ENCODE data around the gene GABARAPL1.
"Not testable (repeated sequence)": the region's sequence is repeated elsewhere in the genome, so short reads cannot be mapped to it uniquely, and the experiment has no call there.

GABARAPL1 gene

DNA sequence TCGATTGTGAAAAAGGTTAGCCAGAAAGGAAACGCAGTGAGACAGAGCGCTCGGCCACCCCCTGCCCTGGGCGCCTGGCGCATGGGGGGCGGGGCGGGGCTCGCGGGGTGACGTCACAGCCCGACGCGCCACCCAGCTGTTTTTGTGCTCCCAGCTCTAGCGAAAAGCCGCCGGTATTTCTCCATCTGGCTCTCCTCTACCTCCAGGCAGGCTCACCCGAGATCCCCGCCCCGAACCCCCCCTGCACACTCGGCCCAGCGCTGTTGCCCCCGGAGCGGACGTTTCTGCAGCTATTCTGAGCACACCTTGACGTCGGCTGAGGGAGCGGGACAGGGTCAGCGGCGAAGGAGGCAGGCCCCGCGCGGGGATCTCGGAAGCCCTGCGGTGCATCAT is at the start of gene GABARAPL1:
Gene GABARAPL1 (plus strand): TSS at position 139 of the 393 bp plus-strand sequence. CDS start 253 bp downstream, at position 392.
- peak; percentile 42 for DNase-seq

DNA sequence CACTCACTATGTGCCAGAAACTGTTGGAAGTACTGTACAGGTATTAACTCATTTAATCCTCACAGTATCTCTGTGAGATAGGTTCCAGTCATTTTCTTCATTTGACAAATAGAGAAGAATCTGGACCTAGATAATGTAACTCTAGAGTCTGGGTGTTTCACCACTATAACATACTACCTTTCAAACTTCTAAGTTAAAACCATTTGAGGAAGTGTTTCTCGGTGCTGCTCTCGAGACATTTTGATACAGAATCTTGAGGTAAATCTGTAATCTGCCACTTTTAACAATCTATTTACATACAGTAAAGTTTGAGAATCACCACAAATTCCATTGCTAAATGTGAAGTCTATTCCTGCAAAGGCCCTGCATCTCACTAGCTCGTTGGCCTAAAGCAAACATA is 49.6 kb upstream of the GABARAPL1 start:
- no peak for DNase-seq

DNA sequence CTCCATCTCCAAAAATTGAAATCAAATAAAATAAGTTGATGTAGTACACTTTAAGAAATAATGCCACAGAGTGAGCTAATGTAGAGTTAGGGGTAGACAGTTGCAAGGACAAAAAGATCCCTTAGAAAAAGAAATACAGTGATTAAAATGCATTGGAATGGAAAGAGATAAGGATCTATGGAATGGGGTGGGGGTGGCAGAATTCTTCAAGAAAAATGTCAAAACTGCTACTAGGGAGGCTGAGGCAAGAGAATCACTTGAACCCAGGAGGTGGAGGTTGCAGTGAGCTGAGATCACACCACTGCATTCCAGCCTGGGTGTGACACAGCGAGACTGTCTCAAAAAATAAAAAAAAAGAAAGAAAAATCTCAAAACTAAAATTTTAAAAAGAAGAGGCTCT is 47.3 kb upstream of the GABARAPL1 start:
- DNase-seq: no peak

DNA sequence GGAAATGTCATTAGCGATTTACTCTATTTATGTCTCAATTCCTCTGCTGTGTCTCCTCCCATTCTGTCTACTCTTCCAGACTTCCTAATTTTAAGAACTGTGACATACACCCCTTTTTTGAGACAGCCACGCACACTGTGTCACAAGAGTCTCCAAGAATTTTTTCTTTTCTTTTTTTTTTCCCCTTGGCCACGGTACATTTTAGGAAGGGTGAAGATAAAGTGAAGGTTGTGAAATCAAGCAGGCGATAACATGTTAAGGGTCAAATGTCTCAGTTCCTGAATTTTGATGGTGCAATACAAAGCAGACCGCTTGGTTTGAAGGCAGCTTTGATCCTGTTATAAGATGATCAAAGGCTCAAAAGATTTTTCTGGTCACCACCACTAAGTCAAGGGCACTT is 45.1 kb upstream of the GABARAPL1 start:
- DNase-seq: no peak

DNA sequence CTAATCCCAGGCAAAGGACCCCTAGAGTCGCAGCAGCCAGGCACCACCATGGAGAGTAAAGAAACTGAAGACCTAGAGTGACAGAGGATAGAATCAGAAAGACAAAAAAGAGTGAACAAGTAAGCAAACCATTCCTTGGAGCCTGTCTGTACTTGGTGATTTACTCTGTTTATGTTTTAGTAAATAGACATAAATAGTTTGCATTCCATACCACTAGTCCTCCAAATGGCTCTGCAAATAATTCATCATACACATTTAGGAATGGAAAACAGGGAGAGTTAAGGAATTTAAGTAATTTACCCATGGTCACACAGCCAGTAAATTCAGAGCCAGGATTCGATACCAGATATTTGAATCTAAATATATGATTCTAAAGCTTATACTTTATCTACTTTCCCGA is 43.6 kb upstream of the GABARAPL1 start:
- DNase-seq: no peak

DNA sequence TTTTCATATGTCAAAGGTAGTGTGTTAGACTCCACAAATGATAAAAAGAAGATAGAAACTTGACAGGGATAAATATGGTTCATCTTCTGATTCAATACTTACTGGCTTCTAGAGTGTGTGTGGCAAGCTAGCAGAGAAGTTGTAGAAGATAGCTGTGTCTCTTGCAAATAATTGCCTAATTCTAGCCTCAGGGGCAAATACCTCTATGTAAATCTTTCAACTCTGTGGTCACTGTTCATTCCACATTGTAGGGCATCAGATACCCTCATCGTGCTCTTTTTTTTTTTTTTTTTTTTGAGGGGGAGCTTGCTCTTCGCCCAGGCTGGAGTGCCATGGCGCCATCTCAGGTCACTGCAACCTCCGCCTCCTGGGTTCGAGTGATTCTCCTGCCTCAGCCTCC is 42.5 kb upstream of the GABARAPL1 start:
- DNase-seq: no peak

- no peak for DNase-seq
These were observed 40.5 kb upstream of the GABARAPL1 start, which contains the start of gene OLR1 for GRCh38 chr12:10171973-10172728. TSS of gene OLR1 (minus strand) at chr12:10172132. CDS start at chr12:10172077, 55 bp downstream.

GRCh38 chr12:10174986-10175614 is 37.6 kb upstream of the GABARAPL1 start:
- no peak for DNase-seq

GRCh38 chr12:10175846-10176636 is 36.6 kb upstream of the GABARAPL1 start:
- DNase-seq: no peak

- no peak for DNase-seq
These were observed 33.9 kb upstream of the GABARAPL1 start, which contains the start of gene TMEM52B for GRCh38 chr12:10178821-10179220. TSS of gene TMEM52B (plus strand) at chr12:10179032. CDS start at chr12:10179575, 543 bp downstream.

GRCh38 chr12:10179776-10180181 is 32.9 kb upstream of the GABARAPL1 start:
- no peak for DNase-seq

- DNase-seq: no peak
These were observed 30.2 kb upstream of the GABARAPL1 start for GRCh38 chr12:10182354-10183049.

DNA sequence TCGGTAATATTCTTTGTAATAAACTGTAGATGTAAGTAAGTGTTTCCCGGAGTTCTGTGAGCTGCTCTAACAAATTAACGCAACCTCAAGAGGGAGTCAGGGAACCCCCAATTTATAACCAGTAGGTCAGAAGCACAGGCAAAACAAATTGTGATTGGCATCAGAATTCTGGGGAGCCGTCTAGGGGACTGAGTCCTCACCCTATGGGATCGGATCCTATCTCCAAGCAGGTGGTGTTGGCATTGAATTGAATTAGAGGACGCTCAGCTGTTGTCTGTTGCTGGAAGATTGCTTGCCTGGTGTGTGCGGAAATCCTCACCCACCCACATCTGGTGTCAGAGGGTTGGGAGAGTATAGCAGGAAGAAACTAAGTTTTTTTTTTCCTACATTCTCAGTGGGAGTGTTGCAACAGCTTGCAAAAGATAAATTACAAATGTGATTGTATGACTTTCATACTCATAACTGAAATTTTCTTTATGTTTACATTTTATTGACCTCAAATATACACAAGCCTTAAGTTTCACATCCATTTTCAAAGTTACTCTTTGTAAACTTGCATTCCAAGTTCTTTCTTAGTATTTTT is 28.3 kb upstream of the GABARAPL1 start:
- DNase-seq: no peak

GRCh38 chr12:10186299-10186698 is 26.4 kb upstream of the GABARAPL1 start:
- no peak for DNase-seq

DNA sequence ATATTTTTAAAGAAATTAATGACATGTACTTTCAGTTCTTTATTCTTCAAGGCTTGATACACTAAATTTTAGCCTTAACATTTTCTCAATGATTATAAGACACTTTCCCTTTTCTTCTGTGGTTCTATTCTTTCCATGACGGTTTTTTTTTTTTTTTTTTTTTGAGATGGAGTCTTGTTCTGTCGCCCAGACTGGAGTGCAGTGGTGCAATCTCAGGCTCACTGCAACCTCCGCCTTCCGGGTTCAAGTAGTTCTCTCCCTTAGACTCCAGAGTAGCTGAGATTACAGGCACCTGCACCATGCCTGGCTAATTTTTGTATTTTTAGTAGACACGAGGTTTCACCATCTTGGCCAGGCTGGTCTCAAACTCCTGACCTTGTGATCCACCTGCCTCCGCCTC is 25.7 kb upstream of the GABARAPL1 start:
- DNase-seq: not testable (repeated sequence)

- no peak for DNase-seq
These were observed 23.0 kb upstream of the GABARAPL1 start for GRCh38 chr12:10189653-10190052.

DNA sequence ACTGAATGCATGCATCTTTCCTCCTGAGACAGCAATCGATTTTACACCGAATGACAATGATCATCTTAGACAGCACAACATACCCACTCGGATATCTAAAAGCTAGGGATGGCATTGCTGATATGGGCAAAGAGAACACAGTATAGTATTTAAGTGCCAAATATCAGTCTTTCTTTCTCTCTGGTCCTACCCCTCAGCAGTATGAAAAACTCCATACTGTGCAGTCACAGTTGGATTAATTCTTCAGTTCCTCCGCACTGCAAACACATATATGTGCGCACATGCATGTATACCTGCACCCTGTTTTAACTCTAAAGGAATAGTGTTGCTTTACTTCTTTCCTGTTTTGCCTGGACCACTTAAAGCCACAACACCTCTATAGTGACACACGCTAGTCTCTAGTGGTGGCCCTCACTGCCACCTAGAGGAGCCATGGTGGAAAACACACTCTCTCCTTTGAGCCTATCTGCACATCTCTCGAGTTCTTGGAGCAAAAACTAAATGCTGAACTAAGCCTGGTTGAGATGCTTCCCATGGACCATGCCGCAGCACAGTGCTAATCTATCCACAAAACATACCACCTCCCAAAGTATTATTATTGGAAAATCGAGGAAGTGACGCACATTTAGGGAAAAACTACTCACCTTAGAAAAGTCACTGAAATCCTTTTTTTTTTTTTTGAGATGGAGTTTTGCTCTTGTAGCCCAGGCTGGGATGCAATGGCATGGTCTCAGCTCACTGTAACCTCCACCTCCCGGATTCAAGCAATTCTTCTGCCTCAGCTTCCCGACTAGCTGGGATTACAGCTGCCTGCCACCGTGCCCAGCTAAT is 21.9 kb upstream of the GABARAPL1 start:
- DNase-seq: peak; percentile 33

GRCh38 chr12:10191865-10192264 is 20.8 kb upstream of the GABARAPL1 start:
- no peak for DNase-seq

GRCh38 chr12:10194160-10194670 is 18.5 kb upstream of the GABARAPL1 start:
- DNase-seq: no peak

GRCh38 chr12:10196210-10196609 is 16.5 kb upstream of the GABARAPL1 start:
- no peak for DNase-seq

DNA sequence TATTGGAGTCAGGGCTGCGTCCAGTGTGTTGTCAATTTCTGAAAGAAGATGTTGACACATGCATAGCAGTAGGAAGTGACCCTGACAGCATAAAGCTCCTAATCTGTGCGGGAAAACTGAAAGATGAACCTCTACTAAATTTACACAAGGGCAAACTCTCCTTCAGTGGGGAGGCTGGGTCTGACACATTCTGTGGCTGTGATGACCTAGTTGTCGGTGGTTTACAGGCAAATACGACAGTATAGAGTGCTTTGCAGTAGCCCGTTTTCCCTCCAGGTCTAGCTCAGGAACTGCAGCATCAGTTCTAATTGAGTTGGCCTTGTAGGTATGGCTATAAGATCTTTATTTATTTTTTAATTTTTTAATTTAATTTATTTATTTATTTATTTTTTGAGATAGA is 14.8 kb upstream of the GABARAPL1 start:
- DNase-seq: no peak

Data from 8988T (cell line).